ENCODE measurements around the gene FLT4.

DNA sequence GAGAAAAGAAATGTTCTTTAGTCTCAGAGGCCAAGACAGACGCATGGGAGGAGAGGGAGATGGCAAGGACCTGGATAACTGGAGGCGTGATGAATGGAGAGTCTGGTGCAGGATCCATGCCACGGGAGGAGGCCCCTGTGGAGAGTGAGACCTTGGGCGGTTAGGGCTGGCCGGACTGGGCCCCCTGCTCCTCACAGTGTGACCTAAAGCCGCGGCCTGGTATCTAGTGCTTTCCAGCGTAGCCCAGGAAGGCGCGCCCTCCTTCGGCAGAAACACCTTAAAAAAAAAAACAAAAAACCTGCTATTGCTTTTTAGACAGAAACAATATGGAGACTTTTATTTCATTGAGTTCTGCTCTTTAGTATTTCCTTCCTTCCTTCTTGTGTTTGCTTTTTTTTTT is 91.2 kb downstream of the FLT4 start:
- TF ChIP-seq REST (IDR thresholded peaks at IDR 0.05; ENCODE audit: insufficient read depth in 1 of 2, low read depth in 2 of 2, low read length in 1 of 2) (no peak), SIN3A (IDR thresholded peaks at IDR 0.05; ENCODE audit: borderline replicate concordance, insufficient read depth, low read depth, low read length) (no peak)
- TF ChIP-seq, protein P1, sequence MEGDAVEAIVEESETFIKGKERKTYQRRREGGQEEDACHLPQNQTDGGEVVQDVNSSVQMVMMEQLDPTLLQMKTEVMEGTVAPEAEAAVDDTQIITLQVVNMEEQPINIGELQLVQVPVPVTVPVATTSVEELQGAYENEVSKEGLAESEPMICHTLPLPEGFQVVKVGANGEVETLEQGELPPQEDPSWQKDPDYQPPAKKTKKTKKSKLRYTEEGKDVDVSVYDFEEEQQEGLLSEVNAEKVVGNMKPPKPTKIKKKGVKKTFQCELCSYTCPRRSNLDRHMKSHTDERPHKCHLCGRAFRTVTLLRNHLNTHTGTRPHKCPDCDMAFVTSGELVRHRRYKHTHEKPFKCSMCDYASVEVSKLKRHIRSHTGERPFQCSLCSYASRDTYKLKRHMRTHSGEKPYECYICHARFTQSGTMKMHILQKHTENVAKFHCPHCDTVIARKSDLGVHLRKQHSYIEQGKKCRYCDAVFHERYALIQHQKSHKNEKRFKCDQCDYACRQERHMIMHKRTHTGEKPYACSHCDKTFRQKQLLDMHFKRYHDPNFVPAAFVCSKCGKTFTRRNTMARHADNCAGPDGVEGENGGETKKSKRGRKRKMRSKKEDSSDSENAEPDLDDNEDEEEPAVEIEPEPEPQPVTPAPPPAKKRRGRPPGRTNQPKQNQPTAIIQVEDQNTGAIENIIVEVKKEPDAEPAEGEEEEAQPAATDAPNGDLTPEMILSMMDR (IDR thresholded peaks at IDR 0.05): no peak
